NCI-H526 (cell line): ENCODE results near the gene PDE6C.

Source experiments
- DNase-seq, 2 experiments: peaks; one replicate each; lab custom pipeline; 2025; lab: John Stamatoyannopoulos, UW

Gene PDE6C

DNA sequence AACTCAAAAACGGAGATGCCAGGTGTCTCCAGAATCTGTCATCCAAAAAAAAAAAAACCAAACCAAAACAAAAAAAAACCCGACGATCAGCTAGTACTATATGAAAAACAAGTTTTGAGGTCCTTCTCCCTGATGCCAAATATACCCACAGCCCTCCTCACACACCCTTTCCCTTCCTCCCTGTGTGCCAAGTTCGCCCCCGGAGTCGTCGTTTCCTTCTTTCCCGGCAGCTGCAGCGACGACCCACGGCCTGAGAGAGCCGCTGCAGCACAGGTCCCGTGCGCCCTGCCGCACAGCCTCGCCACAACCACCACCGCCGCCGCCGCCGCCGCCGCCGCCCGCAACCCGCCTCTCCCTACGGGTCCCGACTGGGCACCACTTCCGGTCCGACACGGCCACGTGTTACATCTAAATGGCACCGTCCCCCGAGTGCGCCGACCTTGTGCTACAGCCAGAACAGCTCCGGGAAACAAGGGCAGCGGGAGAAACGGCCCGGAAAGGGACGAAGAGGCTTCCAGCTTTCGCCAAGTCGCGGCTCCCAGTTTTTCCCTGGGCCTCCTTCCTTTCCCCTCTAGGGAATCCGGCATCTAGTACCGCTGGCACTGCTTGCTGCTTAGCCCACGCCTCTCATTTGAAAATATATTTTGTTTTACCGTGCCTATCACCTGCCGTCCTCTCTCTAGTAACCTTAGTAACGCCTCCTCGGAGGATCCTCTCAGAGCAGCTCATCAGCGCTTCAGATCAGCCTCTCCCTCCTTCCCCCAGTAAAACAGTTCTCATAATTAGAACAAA, 90.1 kb downstream of the PDE6C start, which contains the start of gene FRA10AC1:
FRA10AC1 (minus strand) TSS at position 383 of the 792 bp plus-strand sequence. CDS start 2,486 bp downstream, outside the sequence.
- DNase-seq = peak; percentile 85 to 87

DNA sequence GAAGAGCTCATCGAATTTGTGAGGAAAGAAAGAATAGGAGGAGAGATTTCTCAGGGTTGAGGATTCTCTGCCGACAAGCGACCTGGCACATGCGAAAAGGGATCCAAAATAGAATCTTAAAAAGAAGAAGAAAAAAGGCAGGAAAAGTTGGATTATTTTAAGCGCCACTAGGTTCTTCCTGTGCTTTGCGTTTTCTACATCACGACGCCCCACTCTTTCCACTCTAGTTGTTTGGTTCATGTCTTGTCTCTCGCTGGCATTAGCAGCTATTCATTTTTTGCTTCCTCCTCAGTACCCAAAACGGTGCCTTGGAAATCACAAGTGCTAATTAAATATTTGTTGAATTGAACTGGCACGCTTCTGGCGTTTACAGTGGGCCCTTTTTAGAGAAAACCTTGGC, 90.7 kb downstream of the PDE6C start:
- peak in 1 of 2 experiments; percentile 21 for DNase-seq

DNA sequence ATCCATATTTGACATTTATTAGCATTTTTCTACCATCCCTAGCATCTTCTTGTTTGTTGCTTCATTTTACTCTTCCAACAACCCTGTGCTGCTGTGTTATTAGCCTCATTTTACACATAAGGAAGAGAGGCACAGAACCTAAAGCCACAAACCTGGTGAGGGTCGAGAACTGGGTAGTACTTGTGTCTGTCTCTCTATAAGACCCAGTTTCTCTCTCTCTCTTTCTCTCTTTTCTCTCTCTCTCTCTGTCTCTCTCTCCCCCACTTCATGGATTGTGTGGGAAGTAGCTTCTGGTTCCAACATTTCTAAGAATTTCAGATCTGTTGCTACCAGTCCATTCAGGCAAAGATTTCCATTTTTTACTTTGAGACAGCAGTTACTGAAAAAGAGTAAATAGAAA, 91.5 kb downstream of the PDE6C start:
- DNase-seq = no peak

DNA sequence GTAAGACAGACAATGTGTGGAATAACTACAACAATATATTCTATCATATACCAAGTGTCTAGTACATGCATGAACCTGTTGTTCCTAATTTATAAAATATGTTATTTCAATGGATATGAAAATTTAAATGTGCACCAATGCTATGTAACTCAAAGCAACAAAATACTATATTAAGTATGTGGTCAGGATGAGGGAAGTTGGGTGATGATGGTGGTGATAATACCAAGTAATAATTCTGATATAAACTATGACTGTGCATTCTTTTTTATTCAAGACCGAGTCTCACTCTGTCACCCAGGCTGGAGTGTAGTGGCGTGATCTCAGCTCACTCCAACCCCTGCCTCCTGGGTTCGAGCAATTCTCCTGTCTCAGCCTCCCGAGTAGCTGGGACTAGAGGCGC, 92.1 kb downstream of the PDE6C start:
- DNase-seq = no peak

DNA sequence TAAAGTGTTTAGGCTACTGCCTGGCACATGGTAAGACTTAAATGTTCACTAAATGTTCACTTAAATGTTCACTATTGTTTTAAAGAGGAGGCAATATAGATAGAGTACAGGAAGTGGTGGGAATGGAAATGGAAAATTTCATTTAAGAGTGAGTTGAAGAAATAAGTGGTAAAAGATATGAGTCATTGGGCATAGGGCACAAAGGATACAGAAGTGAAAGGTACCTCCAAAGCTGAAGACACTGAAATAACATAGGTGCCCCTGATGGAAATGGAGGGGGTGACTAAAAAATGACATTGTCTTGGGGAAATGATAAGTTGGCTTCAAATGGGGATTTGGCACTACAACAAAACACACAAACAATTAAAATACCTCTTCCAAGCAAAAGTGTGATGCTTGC, 95.3 kb downstream of the PDE6C start:
- no peak for DNase-seq

DNA sequence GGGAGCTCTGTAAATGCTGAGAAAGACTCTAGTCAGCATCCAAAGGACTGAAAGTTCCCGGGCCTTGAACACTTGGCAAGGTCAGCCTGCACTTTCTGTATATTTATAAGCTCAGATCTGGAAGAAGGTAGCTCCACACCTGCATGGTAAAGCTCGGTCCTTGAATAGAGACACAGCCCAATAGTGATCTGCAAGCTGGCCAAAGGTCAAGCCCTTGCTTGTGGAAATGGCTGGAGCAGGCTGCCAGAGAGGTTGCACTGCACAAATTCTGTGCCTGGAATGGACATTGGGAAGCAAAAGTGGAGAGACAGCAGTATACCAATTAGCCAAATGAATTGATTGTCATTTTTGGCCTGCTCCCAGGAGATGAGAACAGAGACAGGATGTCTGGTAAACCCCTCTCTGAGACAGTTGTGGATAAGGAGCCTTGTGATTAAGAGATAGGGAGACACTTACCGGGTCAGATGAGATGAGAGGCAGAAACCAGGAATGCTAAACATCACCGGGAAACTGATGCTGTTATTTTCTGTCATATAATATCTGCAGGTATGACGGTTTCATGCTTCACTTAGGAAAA, 98.1 kb downstream of the PDE6C start:
- DNase-seq = no peak

DNA sequence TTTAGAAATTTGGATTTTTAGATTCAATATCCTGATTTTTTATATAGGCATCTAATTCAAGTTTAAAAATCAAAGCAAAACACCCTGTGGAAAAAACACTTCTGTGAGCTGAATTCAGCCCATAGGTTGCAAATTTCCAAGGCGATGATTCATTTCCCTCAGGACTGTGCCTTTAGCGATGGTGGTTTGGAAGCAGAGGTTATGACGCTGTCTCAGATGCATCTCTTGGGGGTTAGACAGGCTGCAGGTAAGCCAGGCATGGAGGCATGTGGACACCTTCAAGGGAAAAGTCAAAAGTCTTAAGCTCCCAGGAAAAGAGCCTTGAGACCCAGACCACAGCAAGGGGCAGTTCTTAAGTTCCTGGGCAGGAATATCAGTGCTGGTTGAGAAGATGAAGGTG, 99.6 kb downstream of the PDE6C start:
- no peak for DNase-seq

DNA sequence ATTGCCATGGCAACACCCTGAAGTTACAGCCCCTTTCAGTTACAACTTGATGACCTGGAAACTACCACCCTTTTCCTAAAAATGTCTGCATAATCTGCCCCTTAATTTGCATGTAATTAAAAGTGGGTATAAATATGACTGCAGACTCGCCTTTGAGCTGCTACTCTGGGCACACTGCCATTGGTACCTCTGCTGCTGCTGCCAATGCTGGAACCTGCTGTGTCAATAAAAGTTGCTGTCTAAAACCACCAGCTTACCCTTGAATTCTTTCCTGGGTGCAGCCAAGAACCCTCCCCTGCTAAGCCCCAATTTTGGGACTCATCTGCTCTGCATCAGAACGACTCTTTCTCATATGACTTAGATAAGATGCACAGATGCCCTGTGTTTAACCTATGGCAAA, 100.3 kb downstream of the PDE6C start:
- DNase-seq = no peak

DNA sequence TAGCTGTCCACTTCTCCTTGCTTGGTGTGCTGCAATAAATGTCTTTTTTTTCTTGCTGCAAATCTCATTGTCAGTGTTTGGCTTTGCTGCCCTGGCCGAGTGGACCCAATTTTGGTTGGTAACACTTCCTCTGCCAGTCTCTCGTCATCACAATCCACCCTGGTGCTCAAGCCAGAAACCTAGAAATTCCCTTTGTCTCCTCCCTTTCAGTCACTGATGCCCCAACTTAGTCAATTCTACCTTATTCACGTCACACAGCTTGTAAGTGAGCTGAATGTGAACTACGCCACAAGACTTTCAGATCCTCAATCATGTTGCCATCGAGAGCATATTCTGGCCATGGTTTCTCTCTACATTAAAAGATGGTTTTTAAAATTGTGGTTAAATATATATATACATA, 103.0 kb downstream of the PDE6C start:
- no peak for DNase-seq
